Colonic mucosa (tissue), 4 donors: Measurements from ENCODE around the gene PLIN5. TPM values are rescaled to one million over a fixed set of nuclear protein-coding genes. Genes with fewer than 3 reads are reported as not detected.
A peak's percentile ranks its signal among the peaks of the same experiment; 100 is the strongest.

Experiments used
- DNase-seq: peaks from one replicate; pipeline ENCODE4 v3.0.0-alpha.2; 2020
- H3K27ac ChIP-seq: fragments of 200-600 bp; one replicate; pipeline ENCODE4 v1.8.0; 2021
- H3K27me3 ChIP-seq: fragments of 200-600 bp; one replicate; pipeline ENCODE4 v1.8.0; 2021
- H3K36me3 ChIP-seq: fragments of 200-600 bp; one replicate; pipeline ENCODE4 v1.8.0; 2021
- H3K4me1 ChIP-seq: fragments of 200-600 bp; one replicate; pipeline ENCODE4 v1.8.0; 2021; ENCODE audit warnings: mild to moderate bottlenecking
- H3K4me3 ChIP-seq: fragments of 200-600 bp; one replicate; pipeline ENCODE4 v1.8.0; 2021
- H3K9ac ChIP-seq, 2 donors: one replicate each; pipeline ENCODE4 v1.7.0; 2013; ENCODE audit warnings: control low read depth in 2 of 2, low read depth in 2 of 2, low read length in 2 of 2
- H3K9me3 ChIP-seq: fragments of 200-600 bp; one replicate; pipeline ENCODE4 v1.8.0; 2021
- intact Hi-C: fragments of 100-400 bp; cut with DNase I; formaldehyde crosslinking; loops from one replicate; pipeline ENCODE4 v1.14.1; 2022
- total RNA-seq, 2 donors: library from RNA; stranded (reverse); fragmentation: NEBNext Ultra II Directional in 1 of 2; extraction: Animal tissue kit (Norgen Biotek cat#: 25700) in 1 of 2; gene quantifications; one replicate each; pipeline ENCODE4 v1.2.1, GENCODE V29; 2021
- TF ChIP-seq, protein P1 (sequence below): fragments of 200-600 bp; IDR thresholded peaks from one replicate; pipeline ENCODE4 v1.8.0; 2022; ENCODE audit warnings: antibody characterized with exemption, mild to moderate bottlenecking
- donor health status: healthy.
- donor health status: DM: no; HTN: no; CAD: no.
- donor health status: DM: no; HTN: no; CAD: no.

The PLIN5 gene
- total RNA-seq, 2 donors from 2014 or later = 2.0 to 3.5 TPM

DNA sequence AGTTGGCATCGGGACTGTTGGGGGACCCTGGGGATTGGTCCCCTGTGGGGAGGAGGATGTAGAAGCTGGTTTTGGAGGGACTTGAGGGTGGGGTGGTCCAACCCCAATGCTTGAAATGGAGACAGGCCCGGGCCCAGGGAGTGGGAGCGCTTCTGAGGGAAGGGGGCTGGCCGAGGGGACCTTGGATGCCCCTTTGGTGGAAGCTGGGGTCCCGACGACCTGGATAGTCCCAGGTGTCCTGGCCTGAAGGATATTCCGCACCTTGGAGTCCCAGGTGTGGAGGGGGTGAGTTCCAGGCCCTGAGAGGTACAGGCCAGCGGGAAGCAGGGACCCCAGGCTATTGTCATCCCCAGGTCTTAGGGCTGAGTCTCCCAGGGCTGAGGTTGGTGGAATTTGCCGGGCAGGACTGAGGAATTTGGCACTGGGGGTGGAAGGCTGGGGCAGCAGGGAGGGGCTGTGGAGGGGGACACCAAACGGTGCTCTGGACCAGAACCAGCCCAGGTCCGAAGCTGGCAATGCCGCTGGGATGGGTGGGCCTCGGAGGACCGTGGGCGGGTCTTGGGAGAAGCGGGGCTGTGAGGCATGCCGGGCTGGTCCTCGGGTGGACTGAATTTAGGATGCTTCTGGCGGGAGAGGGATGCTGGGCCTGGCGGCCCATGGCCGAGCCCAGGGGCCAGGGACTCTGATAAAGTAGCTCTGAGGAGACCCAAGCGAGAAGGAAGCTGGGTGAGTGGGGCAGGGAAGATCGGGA is 61.1 kb downstream of the PLIN5 start:
- intact Hi-C loops = no loop called here

DNA sequence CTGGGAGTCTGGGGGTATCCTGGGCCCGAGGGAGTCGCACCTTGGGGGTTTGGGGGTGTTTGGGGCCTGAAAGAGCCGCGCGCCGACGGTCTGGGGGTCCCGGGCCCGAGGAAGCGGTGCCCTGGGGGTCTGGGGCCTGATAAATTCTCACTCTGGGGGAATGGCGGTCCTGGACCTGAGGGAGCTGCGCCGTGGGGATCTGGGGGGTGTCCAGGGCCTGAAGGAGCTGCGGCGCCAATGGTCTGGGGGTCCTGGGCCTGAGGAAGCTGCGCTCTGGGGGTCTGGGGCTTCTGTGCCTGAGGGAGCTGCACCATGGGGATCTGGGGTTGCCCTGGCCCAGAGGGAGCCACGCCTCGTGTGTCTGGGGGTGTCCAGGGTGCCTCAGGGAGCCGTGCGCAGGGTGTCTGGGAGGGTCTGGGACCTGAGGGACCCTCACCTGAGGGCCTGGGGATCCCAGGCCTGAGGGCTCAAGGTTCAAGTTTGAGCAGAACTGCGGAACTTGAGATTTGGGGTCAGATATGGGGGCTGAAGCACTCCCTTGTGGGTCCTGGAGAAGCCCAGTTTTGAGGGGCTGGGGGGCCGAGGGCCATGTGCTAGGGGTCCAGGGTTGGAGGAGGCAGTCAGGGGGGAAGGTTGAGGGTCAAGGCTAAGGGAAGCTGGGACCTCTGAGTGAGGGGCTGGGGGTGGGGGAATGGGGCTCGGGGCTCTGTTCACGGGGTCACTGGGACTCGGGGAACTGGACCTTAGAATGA is 61.8 kb downstream of the PLIN5 start:
- TF ChIP-seq, protein P1, sequence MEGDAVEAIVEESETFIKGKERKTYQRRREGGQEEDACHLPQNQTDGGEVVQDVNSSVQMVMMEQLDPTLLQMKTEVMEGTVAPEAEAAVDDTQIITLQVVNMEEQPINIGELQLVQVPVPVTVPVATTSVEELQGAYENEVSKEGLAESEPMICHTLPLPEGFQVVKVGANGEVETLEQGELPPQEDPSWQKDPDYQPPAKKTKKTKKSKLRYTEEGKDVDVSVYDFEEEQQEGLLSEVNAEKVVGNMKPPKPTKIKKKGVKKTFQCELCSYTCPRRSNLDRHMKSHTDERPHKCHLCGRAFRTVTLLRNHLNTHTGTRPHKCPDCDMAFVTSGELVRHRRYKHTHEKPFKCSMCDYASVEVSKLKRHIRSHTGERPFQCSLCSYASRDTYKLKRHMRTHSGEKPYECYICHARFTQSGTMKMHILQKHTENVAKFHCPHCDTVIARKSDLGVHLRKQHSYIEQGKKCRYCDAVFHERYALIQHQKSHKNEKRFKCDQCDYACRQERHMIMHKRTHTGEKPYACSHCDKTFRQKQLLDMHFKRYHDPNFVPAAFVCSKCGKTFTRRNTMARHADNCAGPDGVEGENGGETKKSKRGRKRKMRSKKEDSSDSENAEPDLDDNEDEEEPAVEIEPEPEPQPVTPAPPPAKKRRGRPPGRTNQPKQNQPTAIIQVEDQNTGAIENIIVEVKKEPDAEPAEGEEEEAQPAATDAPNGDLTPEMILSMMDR = no peak
- DNase-seq = no peak
- intact Hi-C loops = no loop called here
- peak overlapping the region; percentile 78 to 87 for H3K9ac ChIP-seq
- H3K27ac ChIP-seq = no peak overlapping the region
- no peaks in the 10 kb centered on the region for H3K4me1 ChIP-seq
- no peaks in the 10 kb centered on the region for H3K27me3 ChIP-seq
- H3K9me3 ChIP-seq = no peaks in the 10 kb centered on the region
- H3K36me3 ChIP-seq = no peaks in the 10 kb centered on the region
- H3K4me3 ChIP-seq = peak overlapping the region; percentile 99

More for the DNA sequence above, 61.1 kb downstream of the PLIN5 start:
- no peak overlapping the region for H3K4me3 ChIP-seq
- TF ChIP-seq, protein P1 = no peak
- H3K27ac ChIP-seq = no peak overlapping the region
- no peak overlapping the region for H3K9ac ChIP-seq
- no peaks in the 10 kb centered on the region for H3K27me3 ChIP-seq
- H3K9me3 ChIP-seq = no peaks in the 10 kb centered on the region
- no peaks in the 10 kb centered on the region for H3K36me3 ChIP-seq
- no peaks in the 10 kb centered on the region for H3K4me1 ChIP-seq
- DNase-seq = no peak

Other genes with a start within 250 kb of the PLIN5 start
- gene TMIGD2, start 232.8 kb downstream of the PLIN5 start, total RNA-seq = under 1 TPM in 1 of 2 donors, not detected in 1; 0.74 TPM
- 1 to 10 TPM in 1 of 2 donors, under 1 TPM in 1; 0.98 to 2.4 TPM for gene FSD1, start 230.6 kb downstream of the PLIN5 start, total RNA-seq
- 100 to 1,000 TPM; 197 to 218 TPM for gene STAP2, start 196.4 kb downstream of the PLIN5 start, total RNA-seq
- gene MPND, start 191.7 kb downstream of the PLIN5 start, total RNA-seq = 10 to 100 TPM; 38.0 to 63.2 TPM
- 10 to 100 TPM; 54.0 to 66.6 TPM for gene SH3GL1, start 134.7 kb downstream of the PLIN5 start, total RNA-seq
- 10 to 100 TPM; 15.6 to 53.2 TPM for gene CHAF1A, start 132.6 kb downstream of the PLIN5 start, total RNA-seq
- 10 to 100 TPM; 84.9 to 96.7 TPM for gene UBXN6, start 77.4 kb downstream of the PLIN5 start, total RNA-seq
- 10 to 100 TPM; 32.7 to 55.0 TPM for gene HDGFL2, start 62.9 kb downstream of the PLIN5 start, total RNA-seq
- gene PLIN4, start 16.7 kb downstream of the PLIN5 start, total RNA-seq = 1 to 10 TPM in 1 of 2 donors, under 1 TPM in 1; 0.47 to 6.3 TPM
- gene LRG1, start 4.8 kb upstream of the PLIN5 start, total RNA-seq = 10 to 100 TPM; 24.4 to 26.0 TPM
- gene SEMA6B, start 24.5 kb upstream of the PLIN5 start, total RNA-seq = 1 to 10 TPM; 1.3 to 5.6 TPM
- gene TNFAIP8L1, start 104.3 kb upstream of the PLIN5 start, total RNA-seq = 10 to 100 TPM; 14.2 to 24.1 TPM
- gene MYDGF, start 135.1 kb upstream of the PLIN5 start, total RNA-seq = 100 to 1,000 TPM; 108 to 182 TPM
- 100 to 1,000 TPM in 1 of 2 donors, 10 to 100 TPM in 1; 56.3 to 100 TPM for gene DPP9, start 188.6 kb upstream of the PLIN5 start, total RNA-seq